Breast epithelium (tissue), 4 donors: Measurements from ENCODE around the gene C1QB. TPM values are rescaled to one million over a fixed set of nuclear protein-coding genes. Genes with fewer than 3 reads are reported as not detected.
A peak's percentile ranks its signal among the peaks of the same experiment; 100 is the strongest.
"Not testable (repeated sequence)": the region's sequence is repeated elsewhere in the genome, so short reads cannot be mapped to it uniquely, and the experiment has no call there.

Experiments
- DNase-seq, 2 donors: peaks; one replicate each; pipeline ENCODE4 v3.0.0-alpha.2; 2019; ENCODE audit warnings: low spot score in 2 of 2
- H3K27ac ChIP-seq, 2 donors: fragments of 200-600 bp; sonication (generic) in 1 of 2; one replicate each; pipeline ENCODE4 v1.5.1; 2016 to 2019; ENCODE audit warnings: mild to moderate bottlenecking in 1 of 2
- H3K27me3 ChIP-seq, 2 donors: fragments of 200-600 bp; sonication (generic) in 1 of 2; one replicate each; pipeline versions ENCODE4 v1.5.1 to v1.6.0; 2017 to 2019; ENCODE audit warnings: control low read depth in 1 of 2, mild to moderate bottlenecking in 1 of 2
- H3K36me3 ChIP-seq: fragments of 200-600 bp; one replicate; pipeline ENCODE4 v1.5.1; 2019
- H3K4me1 ChIP-seq, 2 donors: fragments of 200-600 bp; sonication (generic); one replicate each; pipeline ENCODE4 v1.5.1; 2016 to 2019; ENCODE audit warnings: control low read depth in 1 of 2
- H3K4me3 ChIP-seq, 3 donors: fragments of 200-600 bp; sonication (generic); 1 replicate in 2 of 3; 2 replicates in 1 of 3; pipeline ENCODE4 v1.5.1; 2016 to 2019; ENCODE audit warnings: mild to moderate bottlenecking in 3 of 3, moderate library complexity in 2 of 3
- H3K9me3 ChIP-seq, 2 donors: fragments of 200-600 bp; sonication (generic) in 1 of 2; one replicate each; pipeline ENCODE4 v1.5.1; 2016 to 2019; ENCODE audit warnings: control low read depth in 1 of 2
- POLR2A ChIP-seq: fragments of 450-650 bp; IDR thresholded peaks from one replicate; pipeline ENCODE4 v1.6.1; 2016; ENCODE audit warnings: antibody characterized with exemption, mild to moderate bottlenecking, moderate library complexity
- POLR2AphosphoS5 ChIP-seq, 3 donors: sonication (generic); formaldehyde crosslinking; IDR thresholded peaks; one replicate each; pipeline ENCODE4 v1.6.1; 2017; ENCODE audit warnings: antibody characterized with exemption in 3 of 3
- intact Hi-C: fragments of 100-400 bp; cut with DNase I; formaldehyde crosslinking; loops from one replicate; pipeline ENCODE4 v1.15.1; 2023; ENCODE audit warnings: low total_unique reads
- total RNA-seq, 3 donors: library from RNA; depleted of rRNA; stranded (reverse); fragments of >200 nt; gene quantifications; one replicate each; pipeline ENCODE4 v1.1.0, GENCODE V29; 2016
- TF ChIP-seq, protein P1 (sequence below), 3 donors: fragments of 450-650 bp; IDR thresholded peaks; one replicate each; pipeline ENCODE4 v1.5.1; 2016 to 2017; ENCODE audit warnings: antibody characterized with exemption in 3 of 3, mild to moderate bottlenecking in 3 of 3, moderate library complexity in 3 of 3

C1QB gene
- total RNA-seq, 3 donors from 2014 or later: 172 to 706 (median 330) TPM

DNA sequence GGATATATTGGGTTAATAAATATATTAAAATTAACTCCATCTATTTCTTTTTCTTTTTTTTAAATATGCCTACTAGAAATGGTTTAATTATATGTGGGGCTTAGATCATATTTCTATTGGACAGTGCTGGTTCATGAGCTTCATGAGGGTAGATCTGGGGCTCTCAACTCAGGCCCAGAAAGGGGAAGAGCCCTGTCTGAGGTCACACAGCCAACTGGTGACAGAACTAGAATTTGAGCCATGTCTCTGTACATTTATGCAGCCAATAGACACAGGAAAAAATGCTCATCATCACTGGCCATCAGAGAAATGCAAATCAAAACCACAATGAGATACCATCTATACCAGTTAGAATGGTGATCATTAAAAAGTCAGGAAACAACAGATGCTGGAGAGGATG lies 52.5 kb downstream of the C1QB start:
- intact Hi-C loops: loop anchor here (10.0 kb wide), 1 partner anchor 189 kb away; no protein-coding TSS in a partner anchor
- no peaks in the 10 kb centered on the region for H3K4me1 ChIP-seq
- H3K36me3 ChIP-seq: no peaks in the 10 kb centered on the region
- TF ChIP-seq POLR2A (no peak), POLR2AphosphoS5 (IDR thresholded peaks at IDR 0.05) (no peak)
- TF ChIP-seq, protein P1, sequence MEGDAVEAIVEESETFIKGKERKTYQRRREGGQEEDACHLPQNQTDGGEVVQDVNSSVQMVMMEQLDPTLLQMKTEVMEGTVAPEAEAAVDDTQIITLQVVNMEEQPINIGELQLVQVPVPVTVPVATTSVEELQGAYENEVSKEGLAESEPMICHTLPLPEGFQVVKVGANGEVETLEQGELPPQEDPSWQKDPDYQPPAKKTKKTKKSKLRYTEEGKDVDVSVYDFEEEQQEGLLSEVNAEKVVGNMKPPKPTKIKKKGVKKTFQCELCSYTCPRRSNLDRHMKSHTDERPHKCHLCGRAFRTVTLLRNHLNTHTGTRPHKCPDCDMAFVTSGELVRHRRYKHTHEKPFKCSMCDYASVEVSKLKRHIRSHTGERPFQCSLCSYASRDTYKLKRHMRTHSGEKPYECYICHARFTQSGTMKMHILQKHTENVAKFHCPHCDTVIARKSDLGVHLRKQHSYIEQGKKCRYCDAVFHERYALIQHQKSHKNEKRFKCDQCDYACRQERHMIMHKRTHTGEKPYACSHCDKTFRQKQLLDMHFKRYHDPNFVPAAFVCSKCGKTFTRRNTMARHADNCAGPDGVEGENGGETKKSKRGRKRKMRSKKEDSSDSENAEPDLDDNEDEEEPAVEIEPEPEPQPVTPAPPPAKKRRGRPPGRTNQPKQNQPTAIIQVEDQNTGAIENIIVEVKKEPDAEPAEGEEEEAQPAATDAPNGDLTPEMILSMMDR (IDR thresholded peaks at IDR 0.05): no peak
- H3K4me3 ChIP-seq: no peak overlapping the region
- no peak overlapping the region for H3K27ac ChIP-seq
- no peaks in the 10 kb centered on the region for H3K9me3 ChIP-seq
- H3K27me3 ChIP-seq: no peaks in the 10 kb centered on the region
- DNase-seq: no peak

DNA sequence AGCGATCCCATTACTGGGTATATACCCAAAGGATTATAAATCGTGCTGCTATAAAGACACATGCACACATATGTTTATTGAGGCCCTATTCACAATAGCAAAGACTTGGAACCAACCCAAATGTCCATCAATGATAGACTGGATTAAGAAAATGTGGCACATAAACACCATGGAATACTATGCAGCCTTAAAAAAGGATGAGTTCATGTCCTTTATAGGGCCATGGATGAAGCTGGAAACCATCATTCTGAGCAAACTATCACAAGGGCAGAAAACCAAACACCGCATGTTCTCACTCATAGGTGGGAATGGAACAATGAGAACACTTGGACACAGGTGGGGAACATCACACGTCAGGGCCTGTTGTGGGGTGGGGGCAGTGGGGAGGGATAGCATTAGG lies 53.1 kb downstream of the C1QB start:
- intact Hi-C loops: loop anchor here (10.0 kb wide), 1 partner anchor 189 kb away; no protein-coding TSS in a partner anchor
- H3K9me3 ChIP-seq, H3K4me1 ChIP-seq, H3K4me3 ChIP-seq, DNase-seq, H3K27ac ChIP-seq, H3K36me3 ChIP-seq, H3K27me3 ChIP-seq: not testable (repeated sequence)

DNA sequence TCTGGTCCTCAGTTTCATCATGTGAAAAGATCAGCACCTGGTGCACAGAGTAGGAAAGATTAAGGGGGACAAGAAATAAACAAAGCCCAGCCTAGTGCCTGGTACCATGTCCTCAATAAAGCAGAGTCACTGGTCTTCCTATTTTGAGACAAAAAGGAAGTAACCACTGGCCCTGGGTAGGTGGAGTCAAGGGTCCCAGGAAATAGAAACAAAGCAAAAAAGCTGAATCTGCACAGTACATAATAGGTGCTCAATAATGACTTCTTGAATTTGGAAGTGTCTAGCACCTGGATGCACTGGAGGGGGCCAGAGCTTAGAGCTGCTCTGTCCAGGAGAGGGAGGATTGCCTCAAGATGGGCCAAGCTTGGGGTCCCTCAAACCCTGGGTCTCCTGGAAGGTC lies 55.7 kb downstream of the C1QB start:
- intact Hi-C loops: loop anchor here (10.0 kb wide), 1 partner anchor 186 kb away; no protein-coding TSS in a partner anchor
- no peaks in the 10 kb centered on the region for H3K36me3 ChIP-seq
- no peak overlapping the region for H3K27ac ChIP-seq
- H3K27me3 ChIP-seq: peaks cover 4 to 11% of the 10 kb centered on the region in 2 donors
- peaks cover 0 to 7% of the 10 kb centered on the region in 2 donors for H3K4me1 ChIP-seq
- H3K4me3 ChIP-seq: no peak overlapping the region
- DNase-seq: no peak
- no peaks in the 10 kb centered on the region for H3K9me3 ChIP-seq
- TF ChIP-seq, protein P1 (IDR thresholded peaks at IDR 0.05): no peak
- TF ChIP-seq POLR2A (no peak), POLR2AphosphoS5 (IDR thresholded peaks at IDR 0.05) (no peak)

DNA sequence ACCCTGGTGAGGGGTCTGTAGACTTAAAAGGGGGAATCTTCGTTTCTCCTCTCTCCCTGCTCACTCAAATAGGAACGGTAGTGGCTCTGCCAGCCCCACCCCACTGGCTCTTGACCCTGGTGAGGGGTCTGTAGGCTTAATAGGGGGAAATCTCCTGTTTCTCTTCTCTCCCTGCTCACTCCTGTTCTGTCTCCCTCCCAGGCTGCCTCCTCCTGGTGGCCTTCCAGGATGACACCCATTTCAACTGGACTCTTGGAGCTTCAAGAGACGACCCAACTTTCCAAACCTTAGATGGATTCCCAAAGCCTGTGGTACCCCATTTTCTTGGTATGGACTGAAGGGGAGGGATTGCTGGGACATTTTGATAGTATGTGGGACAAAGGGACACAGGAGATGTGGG lies 56.2 kb downstream of the C1QB start:
- peaks cover 4 to 11% of the 10 kb centered on the region in 2 donors for H3K27me3 ChIP-seq
- intact Hi-C loops: loop anchor here (10.0 kb wide), 1 partner anchor 186 kb away; no protein-coding TSS in a partner anchor
- no peak for DNase-seq
- H3K4me3 ChIP-seq: no peak overlapping the region
- peaks cover 0 to 7% of the 10 kb centered on the region in 2 donors for H3K4me1 ChIP-seq
- H3K36me3 ChIP-seq: no peaks in the 10 kb centered on the region
- no peaks in the 10 kb centered on the region for H3K9me3 ChIP-seq
- no peak overlapping the region for H3K27ac ChIP-seq
- TF ChIP-seq, protein P1 (IDR thresholded peaks at IDR 0.05): no peak
- TF ChIP-seq POLR2AphosphoS5 (IDR thresholded peaks at IDR 0.05) (no peak), POLR2A (no peak)

DNA sequence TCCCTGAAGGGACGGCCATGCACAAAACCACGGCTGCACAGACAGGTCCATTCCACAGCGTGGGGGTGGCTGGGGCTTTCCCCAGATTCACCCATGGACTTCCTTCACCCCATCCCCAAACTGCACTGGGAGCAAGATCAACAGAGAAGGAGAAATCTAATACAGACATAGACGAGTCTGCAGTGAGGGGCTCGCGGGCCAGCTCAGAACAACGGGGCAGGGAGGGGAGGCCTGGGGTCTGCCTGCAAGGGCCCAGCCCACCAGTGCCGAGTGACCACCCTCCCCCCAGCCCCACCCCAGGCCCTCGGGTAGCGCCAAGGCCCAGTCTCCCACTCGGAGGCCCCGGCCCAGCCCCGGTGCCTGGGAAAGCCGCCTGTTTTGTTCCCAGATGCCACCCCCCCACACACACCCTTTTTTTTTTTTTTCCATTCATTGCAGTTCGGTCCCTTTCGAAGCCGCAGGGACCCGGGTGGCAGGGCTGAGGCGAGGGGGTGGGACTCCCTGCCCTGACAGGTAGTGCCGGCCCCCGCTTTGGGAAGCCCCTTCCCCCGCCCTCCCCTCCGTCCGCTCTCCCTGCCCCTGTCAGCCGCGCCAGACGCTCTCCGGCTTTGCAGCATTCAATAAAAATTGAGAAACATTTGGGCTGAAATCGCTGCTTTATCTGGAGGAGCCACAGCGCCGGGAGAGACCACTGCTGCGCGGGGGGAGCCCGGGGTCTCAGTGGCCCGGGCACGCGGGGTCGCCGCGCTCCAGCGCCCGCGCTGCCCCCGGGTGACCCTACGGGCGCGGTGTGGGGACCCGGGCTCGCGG lies 57.1 kb downstream of the C1QB start:
- Histone ChIP-seq H3K4me3 (peak overlapping the region; percentile 22 to 73 (median 51)), H3K27ac (peak overlapping the region in 1 of 2 donors; percentile 32), H3K36me3 (no peaks in the 10 kb centered on the region), H3K4me1 (peaks cover 0 to 7% of the 10 kb centered on the region in 2 donors), H3K9me3 (no peaks in the 10 kb centered on the region), H3K27me3 (peaks cover 4 to 11% of the 10 kb centered on the region in 2 donors)
- intact Hi-C loops: loop anchor here (10.0 kb wide), 1 partner anchor 185 kb away; no protein-coding TSS in a partner anchor
- TF ChIP-seq POLR2AphosphoS5 (IDR thresholded peaks at IDR 0.05) (no peak), POLR2A (no peak)
- TF ChIP-seq, protein P1 (IDR thresholded peaks at IDR 0.05): no peak
- no peak for DNase-seq
